BE2C (cell line): ENCODE results near the gene EHBP1.

Experiments
- DNase-seq: peaks from one replicate; pipeline ENCODE4 v3.0.0-alpha.2; 2020
- H3K27me3 ChIP-seq: fragments of 250-450 bp; sonication (Bioruptor Pico); 2 replicates; pipeline ENCODE4 v1.5.1; 2020; ENCODE audit warnings: mild to moderate bottlenecking
- H3K36me3 ChIP-seq: fragments of 250-450 bp; sonication (Bioruptor Pico); 2 replicates; pipeline ENCODE4 v1.5.1; 2020; ENCODE audit warnings: mild to moderate bottlenecking
- H3K4me1 ChIP-seq: fragments of 250-450 bp; sonication (Bioruptor Pico); 2 replicates; pipeline ENCODE4 v1.5.1; 2020
- H3K4me3 ChIP-seq: 2 replicates; pipeline ENCODE4 v1.5.1; 2011; ENCODE audit warnings: low read depth, low read length
- H3K9me3 ChIP-seq: fragments of 250-450 bp; sonication (Bioruptor Pico); 2 replicates; pipeline ENCODE4 v1.5.1; 2020
- CTCF ChIP-seq: IDR thresholded peaks from 2 replicates; pipeline ENCODE4 v1.5.1; 2012; ENCODE audit warnings: mild to moderate bottlenecking, low read depth, low read length

The EHBP1 gene

GRCh38 chr2:62793213-62793612 lies 87.7 kb downstream of the EHBP1 start:
- DNase-seq = no peak
- Histone ChIP-seq H3K4me3 (no peak overlapping the region), H3K36me3 (no peaks in the 10 kb centered on the region), H3K27me3 (no peaks in the 10 kb centered on the region), H3K4me1 (no peaks in the 10 kb centered on the region), H3K9me3 (no peaks in the 10 kb centered on the region)
- no peak for TF ChIP-seq CTCF

GRCh38 chr2:62794791-62795190 lies 89.3 kb downstream of the EHBP1 start:
- H3K36me3 ChIP-seq = no peaks in the 10 kb centered on the region
- TF ChIP-seq CTCF = no peak
- H3K4me1 ChIP-seq = no peaks in the 10 kb centered on the region
- H3K9me3 ChIP-seq = no peaks in the 10 kb centered on the region
- H3K4me3 ChIP-seq = no peak overlapping the region
- DNase-seq = no peak
- no peaks in the 10 kb centered on the region for H3K27me3 ChIP-seq

GRCh38 chr2:62795341-62795740 lies 89.8 kb downstream of the EHBP1 start:
- Histone ChIP-seq H3K4me3 (no peak overlapping the region), H3K27me3 (no peaks in the 10 kb centered on the region), H3K9me3 (no peaks in the 10 kb centered on the region), H3K4me1 (no peaks in the 10 kb centered on the region), H3K36me3 (no peaks in the 10 kb centered on the region)
- DNase-seq = no peak
- no peak for TF ChIP-seq CTCF

GRCh38 chr2:62797107-62797506 lies 91.6 kb downstream of the EHBP1 start:
- Histone ChIP-seq H3K9me3 (no peaks in the 10 kb centered on the region), H3K4me3 (no peak overlapping the region), H3K4me1 (no peaks in the 10 kb centered on the region), H3K27me3 (no peaks in the 10 kb centered on the region), H3K36me3 (no peaks in the 10 kb centered on the region)
- no peak for TF ChIP-seq CTCF
- no peak for DNase-seq

- Histone ChIP-seq H3K9me3 (no peaks in the 10 kb centered on the region), H3K36me3 (no peaks in the 10 kb centered on the region), H3K27me3 (no peaks in the 10 kb centered on the region), H3K4me3 (no peak overlapping the region), H3K4me1 (no peaks in the 10 kb centered on the region)
- DNase-seq = no peak
- TF ChIP-seq CTCF = no peak
These were observed 95.1 kb downstream of the EHBP1 start for GRCh38 chr2:62800618-62801017.

- H3K4me1 ChIP-seq = no peaks in the 10 kb centered on the region
- no peak for TF ChIP-seq CTCF
- no peak overlapping the region for H3K4me3 ChIP-seq
These were observed 95.6 kb downstream of the EHBP1 start for GRCh38 chr2:62801110-62801509.

More at GRCh38 chr2:62801110-62801509, 95.6 kb downstream of the EHBP1 start:
- no peak for DNase-seq
- Histone ChIP-seq H3K27me3 (no peaks in the 10 kb centered on the region), H3K9me3 (no peaks in the 10 kb centered on the region), H3K36me3 (no peaks in the 10 kb centered on the region)
